Epithelial cell of esophagus (primary cell): ENCODE measurements around the gene USP48.
A peak's percentile ranks its signal among the peaks of the same experiment; 100 is the strongest.

Source experiments
- DNase-seq: peaks from one replicate; pipeline ENCODE4 v3.0.0; 2010; ENCODE audit warnings: low read depth
- H3K4me3 ChIP-seq: 2 replicates; pipeline ENCODE4 v1.5.1; 2011; ENCODE audit warnings: mild to moderate bottlenecking, low read length, control low read depth
- CTCF ChIP-seq: IDR thresholded peaks from 2 replicates; pipeline ENCODE4 v1.5.1; 2011; ENCODE audit warnings: low read depth, mild to moderate bottlenecking, low read length, control low read depth, inconsistent platforms; ENCODE audit not compliant: insufficient read depth; ENCODE audit errors: missing control alignments

USP48 gene

GRCh38 chr1:21641967-21642739 lies 140.8 kb downstream of the USP48 start:
- no peak for DNase-seq

GRCh38 chr1:21641537-21641936 lies 141.4 kb downstream of the USP48 start:
- DNase-seq, result no peak
- no peak for TF ChIP-seq CTCF

More at GRCh38 chr1:21641967-21642739, 140.8 kb downstream of the USP48 start:
- TF ChIP-seq CTCF, result no peak
- no peak overlapping the region for H3K4me3 ChIP-seq

GRCh38 chr1:21641076-21641475 lies 141.9 kb downstream of the USP48 start:
- no peak for TF ChIP-seq CTCF

More at GRCh38 chr1:21641537-21641936, 141.4 kb downstream of the USP48 start:
- no peak overlapping the region for H3K4me3 ChIP-seq

GRCh38 chr1:21640653-21641052 lies 142.3 kb downstream of the USP48 start:
- no peak for TF ChIP-seq CTCF
- H3K4me3 ChIP-seq, result no peak overlapping the region

More at GRCh38 chr1:21641076-21641475, 141.9 kb downstream of the USP48 start:
- DNase-seq, result no peak
- H3K4me3 ChIP-seq, result no peak overlapping the region

GRCh38 chr1:21639594-21640041 lies 143.3 kb downstream of the USP48 start:
- TF ChIP-seq CTCF, result no peak
- DNase-seq, result peak; percentile 23
- no peak overlapping the region for H3K4me3 ChIP-seq

More at GRCh38 chr1:21640653-21641052, 142.3 kb downstream of the USP48 start:
- DNase-seq, result no peak

- H3K4me3 ChIP-seq, result no peak overlapping the region
- no peak for TF ChIP-seq CTCF
- peak; percentile 88 for DNase-seq
Observed at GRCh38 chr1:21638531-21639341, 144.2 kb downstream of the USP48 start.
